SKM-1 (cell line): ENCODE measurements around the gene ALKAL2.

Source experiments
- DNase-seq: peaks from one replicate; lab custom pipeline; 2025; ENCODE audit not compliant: unreplicated experiment; lab: John Stamatoyannopoulos, UW

The ALKAL2 gene

GRCh38 chr2:290090-290722, 2.3 kb upstream of the ALKAL2 start:
- no peak for DNase-seq

DNA sequence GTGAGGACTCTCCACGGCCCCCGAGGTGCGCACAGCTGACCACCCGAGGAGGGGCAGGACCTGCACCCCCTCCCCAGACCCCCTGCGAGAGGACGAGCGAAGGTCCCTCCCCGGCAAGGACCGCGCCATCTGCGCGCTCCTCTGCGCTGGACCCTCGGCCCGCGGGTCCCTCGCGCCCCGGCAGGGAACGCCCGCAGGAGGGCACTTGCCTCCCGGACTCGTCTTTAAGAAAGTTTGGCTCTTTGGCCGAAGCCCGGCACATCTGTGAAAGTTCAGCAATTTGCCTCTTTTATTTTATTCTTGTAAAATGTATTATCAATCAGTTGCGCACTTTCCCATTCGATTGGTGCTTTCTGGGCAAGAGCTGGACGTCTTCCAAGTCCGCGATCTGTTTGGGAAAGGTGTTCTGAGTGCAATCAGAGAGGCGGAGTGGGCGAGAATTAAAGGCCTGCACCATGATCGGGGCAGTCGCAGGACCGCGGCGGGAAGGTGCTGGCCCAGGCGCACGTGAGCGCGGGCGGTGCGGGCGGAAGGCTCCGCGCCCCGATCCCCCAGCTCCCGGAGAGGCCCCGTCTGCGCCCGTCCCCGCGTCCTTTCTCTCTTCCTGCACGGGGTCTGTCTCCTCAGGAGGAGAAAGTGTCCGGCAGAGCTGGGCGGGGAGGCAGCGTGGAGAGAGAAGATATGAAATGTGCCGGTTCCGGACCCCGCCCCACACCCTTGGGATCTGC, 1.6 kb upstream of the ALKAL2 start:
- DNase-seq: no peak

GRCh38 chr2:288758-289361, 969 bp upstream of the ALKAL2 start:
- DNase-seq: no peak

GRCh38 chr2:287471-287885, 413 bp downstream of the ALKAL2 start:
- DNase-seq: no peak

GRCh38 chr2:286774-287392, 1.0 kb downstream of the ALKAL2 start:
- no peak for DNase-seq

GRCh38 chr2:286035-286434, 1.9 kb downstream of the ALKAL2 start:
- DNase-seq: no peak

GRCh38 chr2:285531-285930, 2.4 kb downstream of the ALKAL2 start:
- no peak for DNase-seq

GRCh38 chr2:284896-285492, 2.9 kb downstream of the ALKAL2 start:
- no peak for DNase-seq

DNA sequence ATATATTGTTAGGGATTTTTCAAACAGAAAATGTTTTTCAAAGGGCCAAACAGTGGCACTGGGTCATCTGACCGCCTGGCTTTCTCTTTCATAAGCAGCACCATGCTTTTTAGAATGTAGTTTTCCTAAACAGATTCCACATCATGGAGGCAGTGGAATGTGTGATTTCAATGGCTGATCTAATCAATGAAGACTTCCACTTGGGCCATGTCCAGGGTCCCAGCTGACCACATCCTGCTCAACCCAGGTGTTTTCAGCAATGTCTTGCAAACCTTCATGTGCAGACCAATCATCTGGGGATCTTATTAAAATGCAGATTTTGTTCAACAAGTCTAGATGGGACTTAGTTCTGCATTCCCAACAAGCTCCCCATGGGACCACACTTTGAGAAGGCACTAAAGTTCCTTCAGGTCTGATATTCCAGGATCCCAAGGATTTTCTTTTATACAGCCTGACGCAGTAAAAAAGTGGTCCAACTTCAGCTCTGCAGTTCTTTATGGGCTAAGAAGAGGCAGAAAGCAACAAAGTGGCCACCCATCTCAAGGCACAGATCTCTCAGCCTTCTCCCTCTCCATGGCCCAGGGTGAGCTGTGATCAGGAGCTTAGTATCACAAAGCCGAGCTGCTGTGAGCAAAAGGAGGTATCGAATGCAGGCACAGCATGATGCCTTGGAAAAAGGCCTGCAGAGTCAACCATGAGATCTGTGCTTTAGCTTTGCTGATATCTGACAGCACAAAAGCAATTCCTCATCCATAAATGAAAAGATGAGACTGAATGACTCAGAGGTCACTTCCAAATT, 3.7 kb downstream of the ALKAL2 start:
- no peak for DNase-seq

GRCh38 chr2:282371-283263, 5.3 kb downstream of the ALKAL2 start:
- no peak for DNase-seq

DNA sequence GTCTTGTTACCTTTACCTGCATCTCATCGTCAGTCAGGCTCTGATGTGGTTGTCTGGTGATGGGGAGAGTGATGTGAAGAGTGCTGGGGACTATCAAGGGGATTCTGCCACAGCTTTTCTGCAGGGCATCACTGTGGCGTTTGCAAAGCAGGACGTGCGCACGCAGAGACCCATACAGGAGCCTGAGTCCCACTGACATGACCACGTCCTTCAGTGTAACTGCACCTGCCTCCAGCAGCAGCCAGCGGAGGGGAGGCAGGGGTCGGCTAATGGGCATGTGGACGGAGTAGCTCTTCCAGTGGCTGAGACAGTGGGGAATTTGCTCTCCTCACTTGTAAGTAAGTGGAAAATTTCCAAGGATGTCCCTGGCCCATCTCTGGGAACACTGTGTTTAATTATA, 6.5 kb downstream of the ALKAL2 start:
- no peak for DNase-seq

DNA sequence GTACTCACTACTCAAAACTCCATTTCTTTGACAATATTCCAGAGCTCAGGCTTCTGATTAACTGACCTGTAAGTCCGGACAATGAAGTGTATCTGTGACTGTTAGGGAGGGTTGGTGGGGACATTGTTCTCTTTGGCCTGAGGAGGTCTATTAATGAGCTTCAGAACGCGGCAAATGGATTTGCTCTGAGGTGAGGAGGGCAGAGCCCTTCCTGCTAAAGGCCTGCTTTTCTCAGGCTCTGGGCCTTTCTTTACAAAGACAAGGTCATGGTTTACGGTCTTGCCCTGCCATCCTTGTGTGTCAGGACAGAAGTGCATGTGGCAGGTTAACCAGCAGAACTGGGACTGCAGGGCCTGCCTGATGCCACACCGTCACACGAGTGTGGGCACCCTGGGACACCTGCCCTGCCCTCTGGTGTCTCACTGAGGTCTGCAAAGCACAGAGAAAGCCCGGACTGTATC, 7.2 kb downstream of the ALKAL2 start:
- no peak for DNase-seq

GRCh38 chr2:279956-280649, 7.8 kb downstream of the ALKAL2 start:
- no peak for DNase-seq

GRCh38 chr2:279366-279765, 8.5 kb downstream of the ALKAL2 start:
- no peak for DNase-seq

DNA sequence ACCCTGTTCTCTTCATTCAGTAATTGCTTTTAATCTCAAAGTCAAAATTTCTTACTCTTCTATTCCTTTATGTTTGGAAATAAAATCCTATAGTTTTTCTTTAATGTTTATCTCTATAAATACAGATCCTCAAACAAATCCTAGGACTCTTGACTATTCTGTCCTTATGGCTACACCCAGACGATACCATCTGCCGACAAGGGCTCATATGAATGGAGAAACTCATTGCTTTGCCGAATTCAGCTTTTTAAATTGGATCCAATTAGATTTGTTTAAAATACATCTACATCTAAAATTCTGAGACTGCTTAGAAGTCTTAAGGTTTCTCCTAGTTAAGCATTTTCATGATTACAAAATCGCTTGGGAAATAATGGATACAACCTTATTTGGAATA, 9.0 kb downstream of the ALKAL2 start:
- no peak for DNase-seq

- no peak for DNase-seq
Measured at GRCh38 chr2:278312-278926, 9.5 kb downstream of the ALKAL2 start.

DNA sequence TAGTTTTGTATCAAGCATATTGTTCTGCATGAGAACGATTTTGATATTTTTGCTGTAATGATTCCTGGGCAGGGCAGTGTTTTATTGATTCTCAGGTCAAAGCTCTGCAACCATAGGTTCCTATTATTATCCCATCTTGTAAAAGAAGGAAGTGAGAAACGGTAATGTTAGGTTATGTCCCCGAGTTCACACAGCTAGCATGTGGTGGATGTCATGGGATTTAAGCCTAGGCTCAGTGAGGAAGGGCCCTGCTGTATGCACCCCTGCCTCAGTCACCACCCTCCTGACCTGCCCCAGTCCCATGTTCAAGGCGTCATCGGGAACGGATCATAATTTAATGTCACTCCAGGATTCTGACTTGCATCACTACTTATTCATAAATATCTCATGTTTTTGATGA, 12.4 kb downstream of the ALKAL2 start:
- DNase-seq: no peak

DNA sequence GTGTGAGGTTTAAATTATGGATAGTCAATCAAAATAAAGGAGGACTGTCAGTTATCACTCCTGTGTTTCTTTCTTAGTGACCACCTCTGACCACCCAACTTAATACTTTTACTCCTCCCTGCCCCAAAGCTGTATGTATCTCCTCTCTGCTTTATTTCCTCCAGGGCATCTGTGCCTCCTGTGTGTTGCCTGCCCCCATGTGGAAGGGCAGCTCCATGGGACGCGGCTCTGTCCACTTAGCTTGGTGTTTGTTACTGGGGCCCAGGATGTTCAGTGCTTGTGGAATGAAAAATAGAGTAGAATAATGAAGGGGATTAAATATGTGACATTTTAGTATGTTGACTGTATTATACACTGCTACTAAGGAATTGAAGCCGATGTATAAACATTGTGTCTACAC, 13.4 kb downstream of the ALKAL2 start:
- DNase-seq: no peak

- no peak for DNase-seq
Measured at GRCh38 chr2:273333-273732, 14.6 kb downstream of the ALKAL2 start.
